HG02763 (cell line): ENCODE measurements around the gene PP2D1.
"Not testable (repeated sequence)": the region's sequence is repeated elsewhere in the genome, so short reads cannot be mapped to it uniquely, and the experiment has no call there.

ENCODE experiments used
- ATAC-seq: cut with Tn5 transposase; IDR thresholded peaks from one replicate; pipeline ENCODE4 v1.9.1; 2021; ENCODE audit warnings: mild to moderate bottlenecking, moderate library complexity; ENCODE audit not compliant: unreplicated experiment

The PP2D1 gene

GRCh38 chr3:20040548-20041196, 28.6 kb upstream of the PP2D1 start:
- peak; percentile 34 for ATAC-seq

GRCh38 chr3:20039765-20040547, 27.9 kb upstream of the PP2D1 start, which contains the start of gene KAT2B:
Gene KAT2B (plus strand): TSS chr3:20040446. CDS start chr3:20040478, 32 bp downstream.
- peak; percentile 56 for ATAC-seq

GRCh38 chr3:20039466-20039764, 27.4 kb upstream of the PP2D1 start:
- no peak for ATAC-seq

GRCh38 chr3:20038699-20039465, 26.8 kb upstream of the PP2D1 start:
- ATAC-seq: no peak

DNA sequence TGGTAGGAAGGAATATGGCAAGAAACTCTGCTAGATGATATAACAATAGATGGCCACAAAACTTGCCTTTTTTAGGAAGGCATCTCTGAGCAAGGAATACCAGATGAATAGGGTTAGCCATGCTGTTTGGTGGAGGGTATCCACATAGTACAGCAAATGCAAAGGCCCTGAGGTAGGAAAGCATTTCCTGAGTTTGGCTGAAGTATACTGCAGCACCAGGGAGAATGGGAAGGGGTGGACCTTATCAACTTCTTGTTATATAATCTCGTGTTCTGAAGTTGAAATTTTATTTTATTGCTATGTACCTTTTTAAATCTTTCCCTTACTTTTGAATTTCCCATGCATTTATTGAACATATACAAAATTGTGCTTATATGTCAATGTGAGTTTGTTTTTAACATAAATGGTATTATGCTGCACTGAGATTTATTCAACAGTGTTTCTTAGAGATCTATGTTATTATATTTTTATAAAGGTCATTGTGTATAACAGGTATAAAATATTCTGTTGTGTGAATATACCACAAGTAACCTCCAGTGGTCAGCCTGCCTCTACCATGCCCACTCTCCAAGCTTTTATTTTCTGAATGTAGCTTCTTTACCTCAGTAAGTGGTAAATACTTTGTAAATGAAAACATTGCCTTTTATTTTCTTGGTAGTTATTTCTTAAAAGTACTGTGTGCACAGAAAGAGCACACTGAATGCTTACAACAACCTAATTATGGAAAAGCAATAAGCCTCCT, 25.4 kb upstream of the PP2D1 start:
- ATAC-seq: no peak

DNA sequence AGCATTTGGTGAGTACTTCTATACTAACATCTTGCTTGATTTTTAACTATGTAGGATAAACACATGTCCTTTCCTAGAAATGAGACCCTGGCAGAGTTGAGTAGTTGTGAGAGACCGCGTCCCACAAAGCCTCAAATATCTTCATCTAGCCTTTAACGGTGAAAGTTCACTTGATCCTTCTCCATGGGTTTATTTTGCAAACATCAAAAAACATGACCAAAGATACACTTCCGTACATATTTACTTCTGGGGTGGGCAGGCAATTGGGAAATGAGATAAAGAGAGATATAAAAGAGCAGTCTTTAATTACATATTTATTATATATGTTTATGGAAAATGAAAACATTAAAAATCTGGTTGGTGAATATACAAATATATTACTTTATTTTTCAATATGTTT, 23.0 kb upstream of the PP2D1 start:
- ATAC-seq: no peak

DNA sequence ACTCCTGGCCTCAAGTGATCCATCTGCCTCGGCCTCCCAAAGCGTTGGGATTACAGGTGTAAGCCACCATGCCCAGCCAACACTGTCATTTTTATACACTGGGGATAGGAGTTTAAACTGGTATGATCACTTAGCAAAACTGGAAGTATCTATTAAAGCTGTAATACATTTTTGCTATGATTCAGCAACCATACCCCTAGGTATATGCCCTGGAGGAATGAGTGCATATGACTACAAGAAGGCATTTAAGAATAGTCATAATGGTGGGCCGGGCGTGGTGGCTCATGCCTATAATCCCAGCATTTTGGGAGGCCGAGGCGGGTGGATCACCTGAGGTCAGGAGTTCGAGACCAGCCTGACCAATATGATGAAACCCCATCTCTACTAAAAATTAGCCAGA, 19.9 kb upstream of the PP2D1 start:
- ATAC-seq: not testable (repeated sequence)

DNA sequence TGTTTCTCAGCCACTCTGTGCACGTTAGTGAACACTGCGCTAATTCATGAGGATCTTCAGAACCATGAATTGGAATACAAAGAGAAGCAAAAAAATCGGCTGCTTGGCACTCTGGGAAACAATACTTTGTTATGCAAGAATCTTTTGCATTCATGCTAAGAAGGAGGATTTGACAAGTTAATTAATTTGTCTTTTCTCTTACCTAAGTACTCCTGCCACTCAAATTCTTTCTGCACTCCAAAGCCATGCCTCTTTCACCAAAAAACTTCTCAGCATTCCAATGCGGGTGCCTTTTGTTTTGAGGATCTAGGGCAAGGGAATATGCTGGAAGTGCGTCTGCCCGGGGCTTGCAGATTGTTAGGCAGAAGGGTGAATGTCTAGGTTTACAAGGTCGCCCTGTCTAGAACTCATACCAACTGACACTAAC, 16.9 kb upstream of the PP2D1 start:
- no peak for ATAC-seq

DNA sequence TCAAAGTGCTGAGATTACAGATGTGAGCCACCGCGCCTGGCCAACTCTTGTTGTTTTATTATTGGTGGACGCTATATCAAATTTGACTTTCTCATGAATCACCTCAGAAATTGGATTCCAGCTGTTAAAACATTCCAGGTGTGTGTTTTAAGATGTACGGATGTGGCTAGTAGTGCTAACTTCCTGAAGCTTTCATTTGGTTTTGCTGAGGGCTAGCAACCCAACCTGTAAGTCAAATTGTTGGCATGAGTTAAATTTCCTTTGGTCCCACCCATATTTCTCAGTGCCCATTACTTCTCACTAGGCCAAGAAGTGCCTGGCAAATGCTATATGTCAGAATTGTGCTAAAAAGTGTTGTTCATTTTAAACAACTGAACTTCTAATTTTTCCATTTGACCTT, 15.1 kb upstream of the PP2D1 start:
- no peak for ATAC-seq

GRCh38 chr3:20023623-20024405, 11.8 kb upstream of the PP2D1 start:
- no peak for ATAC-seq

DNA sequence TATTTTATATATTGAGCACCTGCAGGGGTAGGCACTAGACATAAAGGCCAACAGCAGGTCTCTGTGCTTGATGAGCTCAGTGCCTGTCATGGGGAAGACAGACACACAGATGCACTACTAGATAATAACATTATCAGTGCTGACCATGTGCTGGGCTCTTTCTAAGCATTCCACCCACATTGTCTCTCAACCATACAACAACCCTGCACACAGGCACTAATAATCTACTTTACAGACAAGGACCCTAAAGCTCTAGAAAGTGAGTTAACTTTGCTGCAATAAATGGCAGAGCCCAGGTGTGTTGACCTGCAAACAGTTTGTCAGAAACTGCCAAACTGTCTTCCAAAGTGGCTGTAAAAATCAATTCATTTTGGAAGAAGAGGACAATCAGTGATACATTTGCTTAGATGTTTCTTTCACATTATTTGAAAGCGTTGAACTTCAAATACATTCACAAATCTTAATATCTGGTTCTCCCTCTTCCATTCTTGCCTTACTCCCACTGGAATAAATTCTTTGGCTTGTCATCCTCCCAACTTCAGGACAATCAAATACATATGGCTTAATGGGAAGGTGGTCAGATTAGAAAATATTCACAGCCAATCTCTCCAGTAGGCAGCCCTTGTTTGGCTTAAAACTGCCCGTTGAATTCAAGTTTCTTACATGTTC, 11.0 kb upstream of the PP2D1 start:
- no peak for ATAC-seq

DNA sequence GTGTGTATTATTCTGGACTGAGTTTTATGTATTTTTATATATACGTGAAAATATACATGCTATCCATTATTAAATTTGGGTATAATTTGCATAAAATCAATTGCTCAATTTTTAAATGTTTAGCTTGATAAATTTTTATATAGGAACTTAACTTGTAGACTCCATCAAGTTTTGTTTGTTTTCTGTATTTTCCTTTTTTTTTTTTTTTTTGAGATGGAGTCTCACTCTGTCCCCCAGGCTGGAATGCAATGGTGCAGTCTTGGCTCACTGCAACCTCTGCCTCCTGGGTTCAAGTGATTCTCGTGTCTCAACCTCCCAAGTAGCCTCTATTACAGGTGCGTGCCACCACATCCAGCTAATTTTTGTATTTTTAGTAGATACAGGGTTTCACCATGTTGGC, 4.0 kb upstream of the PP2D1 start:
- not testable (repeated sequence) for ATAC-seq

DNA sequence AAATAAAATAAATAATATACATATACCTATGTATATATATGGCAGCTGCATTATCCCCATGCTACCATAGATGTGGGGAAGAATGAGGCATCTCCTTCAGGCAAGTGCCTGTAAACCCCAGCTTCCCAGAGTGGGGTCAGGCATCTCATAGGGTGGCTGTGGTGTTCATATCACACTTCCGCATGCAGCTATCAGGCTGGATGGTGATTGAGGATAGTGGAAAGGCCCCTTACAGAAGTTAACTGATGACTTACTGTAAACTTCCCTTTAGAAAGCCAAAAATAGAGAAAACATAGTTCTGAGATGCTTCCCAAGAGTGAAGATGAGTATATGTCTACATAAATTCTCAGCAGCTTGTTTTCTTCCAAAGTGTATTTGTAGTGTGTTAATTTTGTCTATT, 3.5 kb upstream of the PP2D1 start:
- ATAC-seq: no peak

- ATAC-seq: no peak
Observed at GRCh38 chr3:20013396-20013795, 1.3 kb upstream of the PP2D1 start.

GRCh38 chr3:20008646-20009045, 3.4 kb downstream of the PP2D1 start:
- no peak for ATAC-seq

DNA sequence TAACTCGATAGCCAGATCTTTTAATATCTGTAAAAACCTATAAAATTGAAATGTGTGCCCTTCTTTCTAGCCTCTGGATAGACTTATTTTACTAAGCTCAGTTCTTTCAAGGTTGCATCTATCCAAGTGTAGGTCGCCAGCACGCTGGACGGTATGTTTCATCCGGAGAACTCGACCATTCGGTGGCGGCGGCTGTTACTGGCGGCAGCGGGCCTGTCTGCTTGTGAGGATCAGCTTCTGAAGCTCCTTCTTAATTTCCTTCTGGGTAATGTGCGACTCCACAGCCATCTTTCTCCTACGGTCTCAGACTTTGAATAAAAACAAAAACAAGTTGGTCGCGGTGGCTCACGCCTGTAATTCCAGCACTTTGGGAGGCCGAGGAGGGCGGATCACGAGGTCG, 4.1 kb downstream of the PP2D1 start:
- ATAC-seq: no peak

- ATAC-seq: no peak
Observed at GRCh38 chr3:20001932-20002331, 10.1 kb downstream of the PP2D1 start.

DNA sequence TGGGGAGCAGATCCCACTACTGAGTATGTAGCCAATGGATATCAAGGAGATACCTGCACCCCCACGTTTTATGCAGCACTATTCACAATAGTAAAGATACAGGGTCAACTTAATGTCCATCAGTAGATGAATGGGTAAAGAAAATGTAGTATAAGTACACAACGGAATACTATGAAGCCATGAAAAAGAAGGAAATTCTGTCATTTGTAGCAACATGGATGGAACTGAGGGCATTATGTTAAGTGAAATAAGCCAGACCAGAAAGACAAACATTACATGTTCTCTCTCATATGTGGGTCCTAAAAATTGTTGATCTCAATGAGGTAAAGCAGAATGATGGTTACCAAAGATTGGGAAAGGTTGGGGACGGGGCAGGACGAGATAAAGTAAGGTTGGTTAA, 14.6 kb downstream of the PP2D1 start:
- ATAC-seq: no peak

- no peak for ATAC-seq
Observed at GRCh38 chr3:19994796-19995195, 17.3 kb downstream of the PP2D1 start.

GRCh38 chr3:19988904-19989303, 23.2 kb downstream of the PP2D1 start:
- ATAC-seq: not testable (repeated sequence)
